Fibroblast of lung (primary cell): ENCODE measurements around the gene MS4A13.

Experiments
- EZH2 ChIP-seq: IDR thresholded peaks from 2 replicates; pipeline ENCODE4 v1.5.1; 2012; ENCODE audit warnings: low read length, control low read depth, mild to moderate bottlenecking; ENCODE audit errors: missing control alignments
- TF ChIP-seq, protein P1 (sequence below), 2 donors: IDR thresholded peaks in 1 of 2; conservative IDR thresholded peaks in 1 of 2; 1 replicate in 1 of 2; 2 replicates in 1 of 2; pipeline ENCODE4 v1.5.1; 2011 to 2012; ENCODE audit warnings: low read length in 2 of 2, control low read depth in 1 of 2, inconsistent platforms in 1 of 2, low read depth in 1 of 2, mild to moderate bottlenecking in 1 of 2

DNA sequence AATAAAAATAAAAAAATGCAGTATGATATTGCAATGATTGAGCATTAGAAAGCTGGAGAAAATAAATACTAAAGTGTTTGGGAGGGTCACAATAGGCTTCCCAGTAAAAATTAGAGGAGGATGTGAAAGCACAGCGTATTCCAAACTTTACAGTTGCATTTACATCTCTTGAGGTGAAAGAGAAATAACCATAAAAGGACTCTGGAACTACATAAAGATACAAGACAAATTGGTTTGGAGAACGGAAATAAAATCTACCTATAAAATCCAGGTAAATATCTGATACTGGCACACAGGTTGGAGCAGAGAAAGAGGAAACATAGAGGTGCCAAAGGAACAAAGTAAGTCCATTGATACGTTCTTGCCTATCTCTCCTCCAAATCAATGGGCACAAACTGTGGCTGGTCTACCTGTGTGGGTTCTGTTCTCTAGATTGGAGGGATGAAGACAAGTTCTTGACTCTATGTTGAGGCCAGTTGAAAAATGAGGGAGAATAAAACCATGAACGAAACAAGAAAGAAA, 22.6 kb upstream of the MS4A13 start, which contains the start of gene MS4A12:
- TF ChIP-seq, protein P1, sequence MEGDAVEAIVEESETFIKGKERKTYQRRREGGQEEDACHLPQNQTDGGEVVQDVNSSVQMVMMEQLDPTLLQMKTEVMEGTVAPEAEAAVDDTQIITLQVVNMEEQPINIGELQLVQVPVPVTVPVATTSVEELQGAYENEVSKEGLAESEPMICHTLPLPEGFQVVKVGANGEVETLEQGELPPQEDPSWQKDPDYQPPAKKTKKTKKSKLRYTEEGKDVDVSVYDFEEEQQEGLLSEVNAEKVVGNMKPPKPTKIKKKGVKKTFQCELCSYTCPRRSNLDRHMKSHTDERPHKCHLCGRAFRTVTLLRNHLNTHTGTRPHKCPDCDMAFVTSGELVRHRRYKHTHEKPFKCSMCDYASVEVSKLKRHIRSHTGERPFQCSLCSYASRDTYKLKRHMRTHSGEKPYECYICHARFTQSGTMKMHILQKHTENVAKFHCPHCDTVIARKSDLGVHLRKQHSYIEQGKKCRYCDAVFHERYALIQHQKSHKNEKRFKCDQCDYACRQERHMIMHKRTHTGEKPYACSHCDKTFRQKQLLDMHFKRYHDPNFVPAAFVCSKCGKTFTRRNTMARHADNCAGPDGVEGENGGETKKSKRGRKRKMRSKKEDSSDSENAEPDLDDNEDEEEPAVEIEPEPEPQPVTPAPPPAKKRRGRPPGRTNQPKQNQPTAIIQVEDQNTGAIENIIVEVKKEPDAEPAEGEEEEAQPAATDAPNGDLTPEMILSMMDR (conservative IDR thresholded peaks at IDR 0.05 in 1 of 2, IDR thresholded peaks at IDR 0.05 in 1 of 2; ENCODE audit: low read depth in 1 of 2, low read length in 2 of 2), result no peak
- no peak for TF ChIP-seq EZH2
